K562 (cell line): Measurements from ENCODE around the gene GIPR. TPM values are rescaled to one million over a fixed set of nuclear protein-coding genes. Genes with fewer than 3 reads are reported as not detected.
A peak's percentile ranks its signal among the peaks of the same experiment; 100 is the strongest.

Experiments
- DEAF1 ChIP-seq: fragments of 450-650 bp; formaldehyde crosslinking; IDR thresholded peaks from 2 replicates; pipeline ENCODE4 v1.4.0; 2020; ENCODE audit warnings: mild to moderate bottlenecking, moderate library complexity
- DMBX1 ChIP-seq: fragments of 250-450 bp; sonication (Bioruptor Pico); IDR thresholded peaks from 2 replicates; pipeline ENCODE4 v1.8.0; 2022; ENCODE audit warnings: inconsistent platforms, mild to moderate bottlenecking, moderate library complexity, borderline replicate concordance
- HBP1 ChIP-seq: fragments of 450-650 bp; formaldehyde crosslinking; IDR thresholded peaks from 2 replicates; pipeline ENCODE4 v1.4.0; 2022; ENCODE audit warnings: missing genetic modification characterization
- MAX ChIP-seq: sonication (generic); formaldehyde crosslinking; IDR thresholded peaks from 2 replicates; pipeline ENCODE4 v1.9.0; 2022; ENCODE audit warnings: mild to moderate bottlenecking, missing genetic modification reagents
- MTF1 ChIP-seq: fragments of 250-450 bp; sonication (Bioruptor Pico); IDR thresholded peaks from 2 replicates; pipeline ENCODE4 v1.9.0; 2021; ENCODE audit warnings: moderate library complexity, mild to moderate bottlenecking, inconsistent platforms, borderline replicate concordance
- NR4A1 ChIP-seq, 2 experiments: fragments of 250-450 bp in 1 of 2; fragments of 450-650 bp in 1 of 2; sonication (Bioruptor Pico) in 1 of 2; IDR thresholded peaks; 2 replicates each; pipeline versions ENCODE4 v1.4.0 to v1.6.1; 2016 to 2020; ENCODE audit warnings: mild to moderate bottlenecking in 2 of 2, missing compliant biosample characterization in 1 of 2, missing genetic modification characterization in 1 of 2, moderate library complexity in 1 of 2
- PML ChIP-seq: IDR thresholded peaks from 2 replicates; pipeline ENCODE4 v1.6.1; 2012; ENCODE audit warnings: low read length, inconsistent platforms
- POU5F1 ChIP-seq: fragments of 150-350 bp; IDR thresholded peaks from 2 replicates; pipeline ENCODE4 v1.6.1; 2014; ENCODE audit warnings: borderline replicate concordance, low read length, low read depth, mild to moderate bottlenecking; ENCODE audit not compliant: partially characterized antibody
- SMARCA4 ChIP-seq: fragments of 450-650 bp; IDR thresholded peaks from 2 replicates; pipeline ENCODE4 v1.6.1; 2016
- ZBTB8A ChIP-seq: fragments of 450-650 bp; IDR thresholded peaks from 2 replicates; pipeline ENCODE4 v1.6.1; 2018; ENCODE audit warnings: mild to moderate bottlenecking, moderate library complexity; ENCODE audit not compliant: partially characterized antibody
- ZNF282 ChIP-seq: sonication (generic); formaldehyde crosslinking; IDR thresholded peaks from 2 replicates; pipeline ENCODE4 v1.8.1; 2023; ENCODE audit warnings: missing genetic modification reagents
- polyA plus RNA-seq, 8 experiments: library from polyadenylated mRNA; depleted of rRNA in 4 of 8; stranded (reverse) in 5 of 8; unstranded in 3 of 8; fragments of >200 nt; fragmentation: Nextera tagmentation in 2 of 8; fragmentation: Illumina TruSeq in 1 of 8; extraction: Ambion mirVana in 2 of 8; extraction: Trizol in 1 of 8; gene quantifications; 2 replicates each; pipeline versions ENCODE4 v1.2.1 to v1.2.3, GENCODE V29; 2011 to 2014; ENCODE audit warnings: inconsistent platforms in 1 of 8, missing spikeins in 1 of 8
- total RNA-seq, 7 experiments: library from RNA; depleted of rRNA in 6 of 7; stranded (reverse); fragments of >200 nt in 6 of 7; fragmentation: Illumina TruSeq in 2 of 7; extraction: Trizol in 2 of 7; gene quantifications; 2 replicates each; pipeline versions ENCODE4 v1.2.1 to v1.2.3, GENCODE V29; 2011 to 2021; ENCODE audit warnings: low replicate concordance in 1 of 7

Gene GIPR
- total and polyA plus RNA-seq, 9 of the 15 experiments (the other 6 are each of a cell fraction or from before 2014, with no cell fraction given) = 2.2 to 26.8 (median 12.7) TPM

GRCh38 chr19:45643024-45643926 is 24.7 kb upstream of the GIPR start (continued):
- TF ChIP-seq MAX (CRISPR knock-in tag) = 0 out of 2 replicates have a peak, but pooled peaks have one; percentile 6
- TF ChIP-seq PML = no peak
- TF ChIP-seq SMARCA4 = no peak
- TF ChIP-seq DEAF1 (CRISPR knock-in tag) = peak; percentile 94
- TF ChIP-seq DMBX1 (CRISPR knock-in tag) = no peak
- TF ChIP-seq MTF1 (CRISPR knock-in tag) = no peak
- TF ChIP-seq ZBTB8A = no peak
- no peak for TF ChIP-seq HBP1
- no peak for TF ChIP-seq POU5F1
- no peak for TF ChIP-seq ZNF282 (CRISPR knock-in tag)
- no peak for TF ChIP-seq NR4A1 (CRISPR knock-in tag; IDR thresholded peaks at IDR 0.05)
- TF ChIP-seq NR4A1 (tag; IDR thresholded peaks at IDR 0.05) = no peak
